SK-N-SH treated with all-trans-retinoic acid at 6 μM for 48 hours (cell line): ENCODE results near the gene HOXD11.

Experiments
- ATAC-seq: fragments of 200-7000 bp; cut with Tn5 transposase; 3 replicates; pipeline ENCODE4 v1.9.1; 2020; ENCODE audit warnings: mild to moderate bottlenecking, moderate library complexity
- BACH2 ChIP-seq: fragments of 250-450 bp; sonication (Bioruptor Pico); IDR thresholded peaks from 2 replicates; pipeline ENCODE4 v1.9.0; 2021; ENCODE audit warnings: mild to moderate bottlenecking, borderline replicate concordance
- CSDC2 ChIP-seq: fragments of 250-450 bp; sonication (Bioruptor Pico); IDR thresholded peaks from 2 replicates; pipeline ENCODE4 v1.5.0; 2020; ENCODE audit warnings: mild to moderate bottlenecking, moderate library complexity
- ESRRG ChIP-seq: fragments of 250-450 bp; sonication (Bioruptor Pico); IDR thresholded peaks from 2 replicates; pipeline ENCODE4 v1.6.1; 2021; ENCODE audit warnings: mild to moderate bottlenecking
- GLIS3 ChIP-seq: fragments of 250-450 bp; sonication (Bioruptor Pico); IDR thresholded peaks from 2 replicates; pipeline ENCODE4 v1.5.0; 2020; ENCODE audit warnings: mild to moderate bottlenecking, moderate library complexity
- ISL1 ChIP-seq: fragments of 250-450 bp; sonication (Bioruptor Pico); IDR thresholded peaks from 2 replicates; pipeline ENCODE4 v2.1.2; 2022; ENCODE audit warnings: mild to moderate bottlenecking, moderate library complexity
- OSR1 ChIP-seq: fragments of 250-450 bp; sonication (Bioruptor Pico); IDR thresholded peaks from 2 replicates; pipeline ENCODE4 v1.8.0; 2022; ENCODE audit warnings: moderate library complexity, mild to moderate bottlenecking, inconsistent platforms
- PPARA ChIP-seq: fragments of 250-450 bp; sonication (Bioruptor Pico); IDR thresholded peaks from 2 replicates; pipeline ENCODE4 v1.5.0; 2020; ENCODE audit warnings: mild to moderate bottlenecking, borderline replicate concordance
- RARB ChIP-seq: fragments of 250-450 bp; sonication (Bioruptor Pico); IDR thresholded peaks from 2 replicates; pipeline ENCODE4 v1.8.0; 2021; ENCODE audit warnings: mild to moderate bottlenecking, moderate library complexity
- TCF4 ChIP-seq: fragments of 250-450 bp; sonication (Bioruptor Pico); IDR thresholded peaks from 2 replicates; pipeline ENCODE4 v1.8.0; 2021; ENCODE audit warnings: mild to moderate bottlenecking, moderate library complexity, borderline replicate concordance
- TSHZ2 ChIP-seq: fragments of 250-450 bp; sonication (Bioruptor Pico); IDR thresholded peaks from 2 replicates; pipeline ENCODE4 v1.5.0; 2020; ENCODE audit warnings: mild to moderate bottlenecking, moderate library complexity
- ZFP30 ChIP-seq: fragments of 450-650 bp; formaldehyde crosslinking; IDR thresholded peaks from 2 replicates; pipeline ENCODE4 v1.5.0; 2022; ENCODE audit warnings: mild to moderate bottlenecking, moderate library complexity
- ZNF565 ChIP-seq: fragments of 450-650 bp; formaldehyde crosslinking; conservative IDR thresholded peaks from 2 replicates; pipeline ENCODE4 v1.5.0; 2020; ENCODE audit warnings: low read depth, mild to moderate bottlenecking, moderate library complexity
- ZNF70 ChIP-seq: fragments of 450-650 bp; formaldehyde crosslinking; IDR thresholded peaks from 2 replicates; pipeline ENCODE4 v1.5.0; 2020; ENCODE audit warnings: mild to moderate bottlenecking, moderate library complexity
- ZNF8 ChIP-seq: fragments of 450-650 bp; formaldehyde crosslinking; IDR thresholded peaks from 2 replicates; pipeline ENCODE4 v1.5.0; 2020; ENCODE audit warnings: mild to moderate bottlenecking, moderate library complexity
- TF ChIP-seq, protein P1 (sequence below): fragments of 250-450 bp; sonication (Bioruptor Pico); IDR thresholded peaks from 2 replicates; pipeline ENCODE4 v1.5.1; 2020; ENCODE audit warnings: low read depth, mild to moderate bottlenecking, moderate library complexity
- TF ChIP-seq, protein P2 (sequence below): fragments of 250-450 bp; sonication (Bioruptor Pico); IDR thresholded peaks from 2 replicates; pipeline ENCODE4 v1.5.1; 2021; ENCODE audit warnings: mild to moderate bottlenecking, moderate library complexity
- TF ChIP-seq, protein P3 (sequence below): fragments of 250-450 bp; sonication (Bioruptor Pico); IDR thresholded peaks from 2 replicates; pipeline ENCODE4 v1.8.0; 2021; ENCODE audit warnings: low read depth, mild to moderate bottlenecking, moderate library complexity, borderline replicate concordance

Gene HOXD11

GRCh38 chr2:176094349-176094748, 12.7 kb upstream of the HOXD11 start (continued):
- TF ChIP-seq ZNF8 (CRISPR knock-in tag), result no peak
- TF ChIP-seq, protein P1, sequence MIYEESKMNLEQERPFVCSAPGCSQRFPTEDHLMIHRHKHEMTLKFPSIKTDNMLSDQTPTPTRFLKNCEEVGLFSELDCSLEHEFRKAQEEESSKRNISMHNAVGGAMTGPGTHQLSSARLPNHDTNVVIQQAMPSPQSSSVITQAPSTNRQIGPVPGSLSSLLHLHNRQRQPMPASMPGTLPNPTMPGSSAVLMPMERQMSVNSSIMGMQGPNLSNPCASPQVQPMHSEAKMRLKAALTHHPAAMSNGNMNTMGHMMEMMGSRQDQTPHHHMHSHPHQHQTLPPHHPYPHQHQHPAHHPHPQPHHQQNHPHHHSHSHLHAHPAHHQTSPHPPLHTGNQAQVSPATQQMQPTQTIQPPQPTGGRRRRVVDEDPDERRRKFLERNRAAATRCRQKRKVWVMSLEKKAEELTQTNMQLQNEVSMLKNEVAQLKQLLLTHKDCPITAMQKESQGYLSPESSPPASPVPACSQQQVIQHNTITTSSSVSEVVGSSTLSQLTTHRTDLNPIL (CRISPR knock-in tag), result no peak
- no peak for TF ChIP-seq CSDC2
- TF ChIP-seq, protein P2, sequence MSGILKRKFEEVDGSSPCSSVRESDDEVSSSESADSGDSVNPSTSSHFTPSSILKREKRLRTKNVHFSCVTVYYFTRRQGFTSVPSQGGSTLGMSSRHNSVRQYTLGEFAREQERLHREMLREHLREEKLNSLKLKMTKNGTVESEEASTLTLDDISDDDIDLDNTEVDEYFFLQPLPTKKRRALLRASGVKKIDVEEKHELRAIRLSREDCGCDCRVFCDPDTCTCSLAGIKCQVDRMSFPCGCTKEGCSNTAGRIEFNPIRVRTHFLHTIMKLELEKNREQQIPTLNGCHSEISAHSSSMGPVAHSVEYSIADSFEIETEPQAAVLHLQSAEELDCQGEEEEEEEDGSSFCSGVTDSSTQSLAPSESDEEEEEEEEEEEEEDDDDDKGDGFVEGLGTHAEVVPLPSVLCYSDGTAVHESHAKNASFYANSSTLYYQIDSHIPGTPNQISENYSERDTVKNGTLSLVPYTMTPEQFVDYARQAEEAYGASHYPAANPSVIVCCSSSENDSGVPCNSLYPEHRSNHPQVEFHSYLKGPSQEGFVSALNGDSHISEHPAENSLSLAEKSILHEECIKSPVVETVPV (CRISPR knock-in tag), result no peak

- TF ChIP-seq ISL1 (CRISPR knock-in tag) (no peak), GLIS3 (CRISPR knock-in tag) (no peak), RARB (CRISPR knock-in tag) (no peak), TSHZ2 (CRISPR knock-in tag) (no peak), ZNF565 (CRISPR knock-in tag) (no peak), ZFP30 (CRISPR knock-in tag) (no peak), BACH2 (no peak), ZNF70 (CRISPR knock-in tag) (no peak), CSDC2 (no peak), PPARA (CRISPR knock-in tag) (no peak), OSR1 (CRISPR knock-in tag) (no peak), ESRRG (CRISPR knock-in tag) (no peak)
- TF ChIP-seq, protein P1 (CRISPR knock-in tag), result no peak
- TF ChIP-seq, protein P3, sequence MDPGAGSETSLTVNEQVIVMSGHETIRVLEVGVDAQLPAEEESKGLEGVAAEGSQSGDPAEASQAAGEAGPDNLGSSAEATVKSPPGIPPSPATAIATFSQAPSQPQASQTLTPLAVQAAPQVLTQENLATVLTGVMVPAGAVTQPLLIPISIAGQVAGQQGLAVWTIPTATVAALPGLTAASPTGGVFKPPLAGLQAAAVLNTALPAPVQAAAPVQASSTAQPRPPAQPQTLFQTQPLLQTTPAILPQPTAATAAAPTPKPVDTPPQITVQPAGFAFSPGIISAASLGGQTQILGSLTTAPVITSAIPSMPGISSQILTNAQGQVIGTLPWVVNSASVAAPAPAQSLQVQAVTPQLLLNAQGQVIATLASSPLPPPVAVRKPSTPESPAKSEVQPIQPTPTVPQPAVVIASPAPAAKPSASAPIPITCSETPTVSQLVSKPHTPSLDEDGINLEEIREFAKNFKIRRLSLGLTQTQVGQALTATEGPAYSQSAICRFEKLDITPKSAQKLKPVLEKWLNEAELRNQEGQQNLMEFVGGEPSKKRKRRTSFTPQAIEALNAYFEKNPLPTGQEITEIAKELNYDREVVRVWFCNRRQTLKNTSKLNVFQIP (CRISPR knock-in tag), result no peak
Observed at GRCh38 chr2:176095421-176095820, 11.7 kb upstream of the HOXD11 start.

GRCh38 chr2:176096243-176096985, 10.7 kb upstream of the HOXD11 start:
- no peak for ATAC-seq
- no peak for TF ChIP-seq ZFP30 (CRISPR knock-in tag)
- no peak for TF ChIP-seq TCF4 (CRISPR knock-in tag)
- no peak for TF ChIP-seq CSDC2
- no peak for TF ChIP-seq ZNF70 (CRISPR knock-in tag)
- no peak for TF ChIP-seq ESRRG (CRISPR knock-in tag)
- no peak for TF ChIP-seq ZNF565 (CRISPR knock-in tag)
- TF ChIP-seq, protein P1 (CRISPR knock-in tag), result no peak

More at GRCh38 chr2:176095421-176095820, 11.7 kb upstream of the HOXD11 start:
- no peak for ATAC-seq
